VCaP (cell line): ENCODE results near the gene MMP15.

Experiments used
- H3K27ac ChIP-seq: fragments of 450-650 bp; 2 replicates; pipeline ENCODE4 v1.5.1; 2017
- TF ChIP-seq, protein P1 (sequence below): fragments of 450-650 bp; conservative IDR thresholded peaks from 2 replicates; pipeline ENCODE4 v1.5.1; 2017; ENCODE audit warnings: mild to moderate bottlenecking, moderate library complexity

The MMP15 gene

GRCh38 chr16:57984443-57985203, 40.9 kb upstream of the MMP15 start:
- TF ChIP-seq, protein P1, sequence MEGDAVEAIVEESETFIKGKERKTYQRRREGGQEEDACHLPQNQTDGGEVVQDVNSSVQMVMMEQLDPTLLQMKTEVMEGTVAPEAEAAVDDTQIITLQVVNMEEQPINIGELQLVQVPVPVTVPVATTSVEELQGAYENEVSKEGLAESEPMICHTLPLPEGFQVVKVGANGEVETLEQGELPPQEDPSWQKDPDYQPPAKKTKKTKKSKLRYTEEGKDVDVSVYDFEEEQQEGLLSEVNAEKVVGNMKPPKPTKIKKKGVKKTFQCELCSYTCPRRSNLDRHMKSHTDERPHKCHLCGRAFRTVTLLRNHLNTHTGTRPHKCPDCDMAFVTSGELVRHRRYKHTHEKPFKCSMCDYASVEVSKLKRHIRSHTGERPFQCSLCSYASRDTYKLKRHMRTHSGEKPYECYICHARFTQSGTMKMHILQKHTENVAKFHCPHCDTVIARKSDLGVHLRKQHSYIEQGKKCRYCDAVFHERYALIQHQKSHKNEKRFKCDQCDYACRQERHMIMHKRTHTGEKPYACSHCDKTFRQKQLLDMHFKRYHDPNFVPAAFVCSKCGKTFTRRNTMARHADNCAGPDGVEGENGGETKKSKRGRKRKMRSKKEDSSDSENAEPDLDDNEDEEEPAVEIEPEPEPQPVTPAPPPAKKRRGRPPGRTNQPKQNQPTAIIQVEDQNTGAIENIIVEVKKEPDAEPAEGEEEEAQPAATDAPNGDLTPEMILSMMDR, result no peak
- no peak overlapping the region for H3K27ac ChIP-seq

- H3K27ac ChIP-seq, result no peak overlapping the region
- TF ChIP-seq, protein P1, result no peak
Measured at GRCh38 chr16:57985204-57986181, 40.1 kb upstream of the MMP15 start.

DNA sequence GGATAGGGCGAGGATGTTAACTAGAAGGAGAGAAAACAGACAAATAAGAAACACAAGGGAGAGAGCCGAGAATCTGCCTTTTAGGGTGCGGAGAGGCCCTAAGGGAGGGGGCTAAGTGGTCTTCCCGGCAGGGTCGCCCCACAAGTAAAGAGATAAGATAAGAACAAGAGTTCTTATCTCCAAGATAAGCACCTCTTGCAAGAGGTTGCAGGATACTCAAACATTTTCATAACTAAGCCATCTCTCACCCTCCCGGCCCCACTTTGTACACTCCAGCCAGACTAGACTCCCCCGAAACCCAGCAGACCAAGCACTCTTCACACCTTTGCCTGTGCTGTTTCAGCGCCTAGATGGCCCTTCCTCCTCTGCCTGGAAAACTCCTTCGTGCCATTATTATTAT, 39.4 kb upstream of the MMP15 start:
- TF ChIP-seq, protein P1, result no peak
- H3K27ac ChIP-seq, result no peak overlapping the region

- H3K27ac ChIP-seq, result no peak overlapping the region
- TF ChIP-seq, protein P1, result no peak
Measured at GRCh38 chr16:57987441-57988177, 37.9 kb upstream of the MMP15 start.

GRCh38 chr16:57988929-57989328, 36.6 kb upstream of the MMP15 start:
- H3K27ac ChIP-seq, result no peak overlapping the region
- TF ChIP-seq, protein P1, result no peak

DNA sequence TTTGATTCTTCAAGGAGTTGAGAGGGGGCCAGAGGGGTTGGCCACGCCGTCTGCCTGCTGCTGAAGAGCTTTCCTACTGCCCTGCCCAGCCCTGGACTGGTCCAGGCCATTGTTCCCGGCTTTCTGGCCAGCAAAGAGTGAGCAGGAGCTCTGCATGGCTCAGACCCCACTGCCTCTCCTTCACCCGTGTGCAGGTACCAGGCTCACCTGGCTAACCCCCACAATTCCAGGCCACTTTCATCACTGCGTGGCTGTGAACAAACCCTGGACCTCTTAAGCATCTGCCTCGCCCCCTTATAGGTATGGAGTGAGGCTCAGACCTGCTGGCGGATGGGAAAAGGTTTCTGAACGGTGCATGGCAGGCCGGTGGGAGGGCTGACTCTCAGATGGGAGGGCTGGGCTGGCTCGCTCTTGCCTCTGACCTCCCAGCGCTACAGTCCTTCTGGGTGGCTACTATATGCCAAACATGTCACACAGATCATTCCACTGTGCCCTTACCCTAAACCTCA, 33.9 kb upstream of the MMP15 start:
- TF ChIP-seq, protein P1, result no peak
- H3K27ac ChIP-seq, result peak overlapping the region; percentile 63; the same call in 1 of the 2 replicates
